Suprapubic skin (tissue), 4 donors: ENCODE results near the gene TMEM89. TPM values are rescaled to one million over a fixed set of nuclear protein-coding genes. Genes with fewer than 3 reads are reported as not detected.

Experiments used
- DNase-seq, 2 donors: peaks; one replicate each; pipeline ENCODE4 v3.0.0-alpha.2; 2019; ENCODE audit warnings: low spot score in 2 of 2
- H3K27ac ChIP-seq: fragments of 200-600 bp; sonication (generic); one replicate; pipeline ENCODE4 v1.5.1; 2019
- H3K27me3 ChIP-seq: fragments of 200-600 bp; sonication (generic); one replicate; pipeline ENCODE4 v1.5.1; 2019
- H3K36me3 ChIP-seq: fragments of 200-600 bp; sonication (generic); one replicate; pipeline ENCODE4 v1.5.1; 2019
- H3K4me1 ChIP-seq: fragments of 200-600 bp; sonication (generic); one replicate; pipeline ENCODE4 v1.5.1; 2019
- H3K4me3 ChIP-seq: fragments of 200-600 bp; sonication (generic); one replicate; pipeline ENCODE4 v1.5.1; 2019; ENCODE audit warnings: mild to moderate bottlenecking
- H3K9me3 ChIP-seq: fragments of 200-600 bp; sonication (generic); one replicate; pipeline ENCODE4 v1.5.1; 2019
- EP300 ChIP-seq: sonication (generic); formaldehyde crosslinking; IDR thresholded peaks from one replicate; pipeline ENCODE4 v1.6.1; 2017; ENCODE audit warnings: antibody characterized with exemption
- POLR2A ChIP-seq, 2 donors: fragments of 450-650 bp; IDR thresholded peaks; one replicate each; pipeline ENCODE4 v1.6.1; 2017; ENCODE audit warnings: antibody characterized with exemption in 2 of 2, mild to moderate bottlenecking in 2 of 2, moderate library complexity in 2 of 2
- POLR2AphosphoS5 ChIP-seq, 3 donors: sonication (generic); formaldehyde crosslinking; IDR thresholded peaks; one replicate each; pipeline ENCODE4 v1.6.1; 2017; ENCODE audit warnings: antibody characterized with exemption in 3 of 3
- WGBS: methylation state at CpG from one replicate; pipeline ENCODE4 v1.1.5; 2018; 5-methylcytosine and 5-hydroxymethylcytosine counted together
- total RNA-seq, 4 donors: library from RNA; depleted of rRNA; stranded (reverse); fragments of >200 nt; gene quantifications; one replicate each; pipeline ENCODE4 v1.1.0, GENCODE V29; 2016
- TF ChIP-seq, protein P1 (sequence below), 2 donors: fragments of 200-600 bp in 1 of 2; fragments of 450-650 bp in 1 of 2; sonication (generic) in 1 of 2; IDR thresholded peaks; one replicate each; pipeline ENCODE4 v1.5.1; 2016 to 2019; ENCODE audit warnings: antibody characterized with exemption in 2 of 2, mild to moderate bottlenecking in 1 of 2, moderate library complexity in 1 of 2

Gene TMEM89
- total RNA-seq, 4 donors from 2014 or later, result not detected

DNA sequence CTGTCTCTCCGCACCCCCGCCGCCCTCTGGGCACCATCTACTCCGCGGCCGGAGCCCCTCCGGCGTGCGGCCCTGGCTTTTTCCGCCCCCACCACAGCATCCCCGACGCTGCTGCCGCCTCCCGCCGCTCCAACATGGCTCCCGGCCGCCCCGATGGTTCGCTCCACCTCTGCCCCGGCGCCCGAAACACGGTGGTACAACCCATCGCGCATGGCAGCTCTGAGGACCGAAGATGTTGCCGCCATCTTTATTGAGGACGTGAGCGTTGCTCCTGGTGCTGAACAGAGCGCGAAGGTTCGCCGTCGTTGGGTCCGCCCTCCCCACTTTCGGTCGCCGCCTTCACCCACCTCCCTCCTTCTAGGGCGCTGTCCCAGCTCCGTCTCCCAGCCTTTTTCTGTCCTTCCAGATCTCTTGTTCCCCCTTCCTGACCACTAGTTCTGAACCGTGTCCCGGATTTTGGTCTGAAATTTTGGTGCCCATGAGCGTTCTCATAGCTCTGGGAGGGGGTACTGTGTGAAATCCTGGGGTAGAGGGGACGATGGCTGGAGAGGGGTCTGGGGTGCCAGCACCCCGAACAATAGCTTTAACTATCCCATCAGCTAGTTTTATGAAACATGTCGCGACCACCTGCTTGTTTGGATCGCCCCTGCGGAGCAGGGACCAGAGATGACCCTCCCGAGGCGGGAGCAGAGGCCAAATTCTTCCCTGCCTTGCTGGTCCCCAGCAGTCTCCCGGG lies 41.4 kb upstream of the TMEM89 start, which contains the start of gene CELSR3:
CELSR3 (minus strand) TSS at position 134 of the 736 bp plus-strand sequence. CDS start 252 bp downstream, outside the sequence.
- 2% methylated on average over 33 of the region's 52 CpGs for WGBS
- DNase-seq, result no peak
- H3K4me1 ChIP-seq, result peaks cover 33% of the 10 kb centered on the region
- no peaks in the 10 kb centered on the region for H3K9me3 ChIP-seq
- peak within 1 kb of the TSS; percentile 73 for H3K27ac ChIP-seq
- H3K36me3 ChIP-seq, result no peaks in the 10 kb centered on the region
- peak within 1 kb of the TSS; percentile 57 for H3K4me3 ChIP-seq
- TF ChIP-seq POLR2AphosphoS5 (IDR thresholded peaks at IDR 0.05) (peak in 1 of 3 donors; percentile 49), EP300 (no peak)
- peaks cover 35% of the 10 kb centered on the region for H3K27me3 ChIP-seq

DNA sequence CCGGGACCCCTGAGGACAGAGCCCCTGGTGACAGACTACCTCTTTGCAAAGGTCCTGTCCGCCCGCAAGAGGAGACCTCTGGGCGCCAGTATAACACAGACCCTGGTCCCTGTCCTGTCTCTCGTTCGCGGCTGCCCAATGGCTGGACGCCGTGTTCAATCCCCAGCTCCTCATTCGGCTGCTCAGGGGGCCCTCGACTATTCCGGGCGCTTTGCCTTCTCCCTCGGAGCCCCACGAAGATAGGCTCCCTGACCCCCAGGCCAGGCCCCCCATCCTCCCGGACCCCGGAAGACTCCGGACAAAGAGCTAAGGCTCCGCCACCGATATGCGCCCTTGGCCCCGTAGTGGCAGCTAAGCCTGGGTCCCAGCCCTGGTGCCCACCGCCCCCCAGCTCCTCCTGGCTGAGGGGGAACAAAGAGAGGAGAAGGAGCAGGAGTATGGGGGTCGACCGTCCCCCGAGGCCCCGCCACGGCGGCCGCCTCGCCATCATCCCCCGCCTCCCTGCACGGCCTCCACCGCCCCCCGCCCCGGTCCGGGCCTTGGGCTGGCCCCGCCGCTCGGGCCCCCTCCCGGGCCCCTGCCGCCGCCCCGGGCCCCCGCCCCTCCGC lies 40.7 kb upstream of the TMEM89 start:
- peak overlapping the region; percentile 57 for H3K4me3 ChIP-seq
- no peaks in the 10 kb centered on the region for H3K36me3 ChIP-seq
- TF ChIP-seq EP300 (no peak), POLR2A (IDR thresholded peaks at IDR 0.05) (no peak), POLR2AphosphoS5 (IDR thresholded peaks at IDR 0.05) (no peak)
- TF ChIP-seq, protein P1, sequence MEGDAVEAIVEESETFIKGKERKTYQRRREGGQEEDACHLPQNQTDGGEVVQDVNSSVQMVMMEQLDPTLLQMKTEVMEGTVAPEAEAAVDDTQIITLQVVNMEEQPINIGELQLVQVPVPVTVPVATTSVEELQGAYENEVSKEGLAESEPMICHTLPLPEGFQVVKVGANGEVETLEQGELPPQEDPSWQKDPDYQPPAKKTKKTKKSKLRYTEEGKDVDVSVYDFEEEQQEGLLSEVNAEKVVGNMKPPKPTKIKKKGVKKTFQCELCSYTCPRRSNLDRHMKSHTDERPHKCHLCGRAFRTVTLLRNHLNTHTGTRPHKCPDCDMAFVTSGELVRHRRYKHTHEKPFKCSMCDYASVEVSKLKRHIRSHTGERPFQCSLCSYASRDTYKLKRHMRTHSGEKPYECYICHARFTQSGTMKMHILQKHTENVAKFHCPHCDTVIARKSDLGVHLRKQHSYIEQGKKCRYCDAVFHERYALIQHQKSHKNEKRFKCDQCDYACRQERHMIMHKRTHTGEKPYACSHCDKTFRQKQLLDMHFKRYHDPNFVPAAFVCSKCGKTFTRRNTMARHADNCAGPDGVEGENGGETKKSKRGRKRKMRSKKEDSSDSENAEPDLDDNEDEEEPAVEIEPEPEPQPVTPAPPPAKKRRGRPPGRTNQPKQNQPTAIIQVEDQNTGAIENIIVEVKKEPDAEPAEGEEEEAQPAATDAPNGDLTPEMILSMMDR (IDR thresholded peaks at IDR 0.05), result no peak
- WGBS, result 5% methylated on average over 7 of the region's 46 CpGs
- H3K27me3 ChIP-seq, result peaks cover 41% of the 10 kb centered on the region
- no peak overlapping the region for H3K27ac ChIP-seq
- peaks cover 33% of the 10 kb centered on the region for H3K4me1 ChIP-seq
- no peaks in the 10 kb centered on the region for H3K9me3 ChIP-seq
- no peak for DNase-seq

DNA sequence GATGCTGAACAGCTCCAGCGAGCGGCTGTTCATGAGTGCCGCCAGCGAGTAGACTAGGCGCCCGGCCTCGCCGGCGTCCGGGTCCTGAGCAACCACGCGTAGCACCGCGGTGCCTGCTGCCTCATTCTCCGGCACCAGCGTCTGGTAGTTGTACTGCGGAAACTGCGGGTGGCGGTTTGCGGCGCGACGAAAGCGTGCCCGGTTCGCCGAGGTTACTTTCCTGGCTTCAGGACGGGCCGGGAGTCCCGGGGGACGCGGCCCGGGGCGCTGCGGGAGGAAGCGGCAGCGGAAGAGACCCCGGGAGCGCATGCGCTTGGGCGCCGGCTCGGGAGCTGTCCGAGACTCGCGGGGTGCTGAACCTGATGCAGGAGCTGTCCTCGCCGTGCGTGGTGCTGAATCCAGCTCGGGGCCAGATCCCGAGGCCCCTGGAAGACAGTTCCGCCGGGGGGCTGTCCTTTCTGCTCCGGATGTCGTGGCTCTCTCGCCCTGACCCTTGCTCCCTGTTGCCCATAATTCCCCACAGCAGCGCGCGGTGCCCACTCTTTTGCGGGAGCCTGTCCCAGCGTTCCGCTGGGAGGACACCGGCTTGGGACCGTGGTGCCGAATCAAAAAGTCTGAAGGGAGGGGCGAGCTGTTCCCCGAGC lies 40.1 kb upstream of the TMEM89 start:
- Histone ChIP-seq H3K27ac (no peak overlapping the region), H3K9me3 (no peaks in the 10 kb centered on the region), H3K4me3 (peak overlapping the region; percentile 57), H3K36me3 (no peaks in the 10 kb centered on the region), H3K27me3 (peaks cover 47% of the 10 kb centered on the region), H3K4me1 (peaks cover 39% of the 10 kb centered on the region)
- 2% methylated on average over 11 of the region's 67 CpGs for WGBS
- peak in 1 of 2 donors; percentile 91 for DNase-seq
- TF ChIP-seq POLR2A (IDR thresholded peaks at IDR 0.05), result no peak
- TF ChIP-seq POLR2AphosphoS5 (IDR thresholded peaks at IDR 0.05), result peak in 2 of 3 donors; percentile 45 to 81
- TF ChIP-seq, protein P1 (IDR thresholded peaks at IDR 0.05), result no peak
- TF ChIP-seq EP300, result no peak

DNA sequence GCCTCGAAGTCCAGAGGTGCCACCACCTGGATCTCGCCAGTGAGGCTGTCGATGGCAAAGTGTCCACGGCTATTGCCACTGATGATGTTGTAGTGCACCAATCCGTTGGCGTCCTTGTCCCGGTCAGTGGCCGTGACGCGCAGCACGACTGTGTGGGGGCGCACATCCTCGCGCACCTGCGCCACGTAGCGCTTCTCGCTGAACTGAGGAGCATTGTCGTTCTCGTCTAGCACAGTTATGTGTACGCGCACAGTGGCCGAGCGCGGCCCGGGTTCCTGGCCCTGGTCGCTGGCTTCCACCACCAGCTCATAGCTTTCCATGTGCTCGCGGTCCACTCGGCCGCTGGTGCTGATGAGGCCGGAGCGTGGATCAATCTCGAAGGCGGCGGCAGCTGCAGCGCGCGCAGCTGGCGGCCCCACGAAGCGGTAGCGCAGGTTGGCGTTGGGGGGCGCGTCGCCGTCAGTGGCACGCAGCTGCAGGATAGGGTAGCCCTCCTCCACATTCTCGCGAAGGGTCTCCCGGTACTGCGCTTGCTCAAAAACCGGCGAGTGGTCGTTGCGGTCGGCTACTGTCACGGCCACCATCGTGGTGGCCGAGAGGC lies 39.3 kb upstream of the TMEM89 start:
- peak overlapping the region; percentile 57 for H3K4me3 ChIP-seq
- TF ChIP-seq POLR2AphosphoS5 (IDR thresholded peaks at IDR 0.05), result no peak
- no peak for TF ChIP-seq EP300
- no peak for TF ChIP-seq POLR2A (IDR thresholded peaks at IDR 0.05)
- TF ChIP-seq, protein P1 (IDR thresholded peaks at IDR 0.05), result no peak
- peaks cover 46% of the 10 kb centered on the region for H3K4me1 ChIP-seq
- 75% methylated on average over 42 of the region's 61 CpGs for WGBS
- H3K36me3 ChIP-seq, result no peaks in the 10 kb centered on the region
- H3K9me3 ChIP-seq, result no peaks in the 10 kb centered on the region
- peaks cover 49% of the 10 kb centered on the region for H3K27me3 ChIP-seq
- no peak for DNase-seq
- no peak overlapping the region for H3K27ac ChIP-seq

DNA sequence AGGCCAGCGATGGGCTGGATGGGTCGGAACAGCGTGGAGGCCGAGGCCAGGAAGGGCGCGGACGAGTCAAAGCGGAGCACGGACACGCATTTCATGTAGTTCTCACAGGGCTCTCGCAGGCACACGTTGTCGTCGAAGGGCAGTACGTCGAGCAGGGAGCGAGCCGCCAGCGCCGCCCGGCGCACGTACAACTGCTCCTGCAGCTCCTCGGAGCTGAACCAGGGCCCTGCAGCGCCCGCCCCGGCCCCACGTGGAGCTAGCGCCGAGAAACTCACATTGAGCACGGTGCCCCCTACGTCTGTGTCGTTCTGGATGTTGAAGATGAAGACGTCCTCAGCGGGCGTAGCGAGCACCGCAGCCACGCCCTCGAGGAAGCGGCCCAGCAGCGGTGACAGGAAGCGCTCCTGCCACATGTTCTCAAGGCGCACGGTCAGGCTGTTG lies 35.3 kb upstream of the TMEM89 start:
- WGBS, result 40% methylated on average over 10 of the region's 45 CpGs
- Histone ChIP-seq H3K27ac (no peak overlapping the region), H3K4me3 (peak overlapping the region; percentile 60), H3K9me3 (no peaks in the 10 kb centered on the region), H3K36me3 (no peaks in the 10 kb centered on the region), H3K4me1 (peaks cover 28% of the 10 kb centered on the region), H3K27me3 (peaks cover 30% of the 10 kb centered on the region)
- no peak for DNase-seq
- TF ChIP-seq POLR2A (IDR thresholded peaks at IDR 0.05) (no peak), EP300 (no peak), POLR2AphosphoS5 (IDR thresholded peaks at IDR 0.05) (no peak)
- TF ChIP-seq, protein P1 (IDR thresholded peaks at IDR 0.05), result no peak
